BE2C (cell line): ENCODE measurements around the gene MYL12A.
"Not testable (repeated sequence)": the region's sequence is repeated elsewhere in the genome, so short reads cannot be mapped to it uniquely, and the experiment has no call there.

Experiments used
- DNase-seq: peaks from one replicate; pipeline ENCODE4 v3.0.0-alpha.2; 2020
- H3K27me3 ChIP-seq: fragments of 250-450 bp; sonication (Bioruptor Pico); 2 replicates; pipeline ENCODE4 v1.5.1; 2020; ENCODE audit warnings: mild to moderate bottlenecking
- H3K36me3 ChIP-seq: fragments of 250-450 bp; sonication (Bioruptor Pico); 2 replicates; pipeline ENCODE4 v1.5.1; 2020; ENCODE audit warnings: mild to moderate bottlenecking
- H3K4me1 ChIP-seq: fragments of 250-450 bp; sonication (Bioruptor Pico); 2 replicates; pipeline ENCODE4 v1.5.1; 2020
- H3K4me3 ChIP-seq: 2 replicates; pipeline ENCODE4 v1.5.1; 2011; ENCODE audit warnings: low read depth, low read length
- H3K9me3 ChIP-seq: fragments of 250-450 bp; sonication (Bioruptor Pico); 2 replicates; pipeline ENCODE4 v1.5.1; 2020
- CTCF ChIP-seq: IDR thresholded peaks from 2 replicates; pipeline ENCODE4 v1.5.1; 2012; ENCODE audit warnings: mild to moderate bottlenecking, low read depth, low read length

MYL12A gene

GRCh38 chr18:3217948-3218647 lies 29.5 kb upstream of the MYL12A start:
- no peaks in the 10 kb centered on the region for H3K36me3 ChIP-seq
- DNase-seq: no peak
- no peaks in the 10 kb centered on the region for H3K9me3 ChIP-seq

GRCh38 chr18:3218819-3219218 lies 28.8 kb upstream of the MYL12A start:
- H3K27me3 ChIP-seq: no peaks in the 10 kb centered on the region
- TF ChIP-seq CTCF: no peak
- no peaks in the 10 kb centered on the region for H3K4me1 ChIP-seq
- no peaks in the 10 kb centered on the region for H3K9me3 ChIP-seq
- no peak overlapping the region for H3K4me3 ChIP-seq
- H3K36me3 ChIP-seq: no peaks in the 10 kb centered on the region
- no peak for DNase-seq

More at GRCh38 chr18:3217948-3218647, 29.5 kb upstream of the MYL12A start:
- Histone ChIP-seq H3K4me1 (no peaks in the 10 kb centered on the region), H3K4me3 (no peak overlapping the region), H3K27me3 (no peaks in the 10 kb centered on the region)
- no peak for TF ChIP-seq CTCF

- no peak for TF ChIP-seq CTCF
These were observed 28.4 kb upstream of the MYL12A start for GRCh38 chr18:3219241-3219630.

GRCh38 chr18:3219631-3220335 lies 27.8 kb upstream of the MYL12A start, which contains the start of gene MYOM1:
MYOM1 (minus strand) TSS chr18:3219968; CDS start chr18:3215223, 4,745 bp downstream.
- no peaks in the 10 kb centered on the region for H3K36me3 ChIP-seq
- no peak for DNase-seq
- no peaks in the 10 kb centered on the region for H3K4me1 ChIP-seq
- H3K4me3 ChIP-seq: no peak within 1 kb of the TSS
- H3K9me3 ChIP-seq: no peaks in the 10 kb centered on the region
- H3K27me3 ChIP-seq: no peaks in the 10 kb centered on the region
- no peak for TF ChIP-seq CTCF

More at GRCh38 chr18:3219241-3219630, 28.4 kb upstream of the MYL12A start:
- H3K36me3 ChIP-seq: no peaks in the 10 kb centered on the region
- no peaks in the 10 kb centered on the region for H3K27me3 ChIP-seq
- no peaks in the 10 kb centered on the region for H3K4me1 ChIP-seq
- no peak for DNase-seq
- no peak overlapping the region for H3K4me3 ChIP-seq
- H3K9me3 ChIP-seq: no peaks in the 10 kb centered on the region

GRCh38 chr18:3220868-3221267 lies 26.7 kb upstream of the MYL12A start:
- DNase-seq, H3K9me3 ChIP-seq, H3K4me3 ChIP-seq, H3K4me1 ChIP-seq, H3K36me3 ChIP-seq, H3K27me3 ChIP-seq: not testable (repeated sequence)

GRCh38 chr18:3221496-3221895 lies 26.1 kb upstream of the MYL12A start:
- no peak for DNase-seq
- Histone ChIP-seq H3K4me3 (no peak overlapping the region), H3K27me3 (no peaks in the 10 kb centered on the region), H3K4me1 (no peaks in the 10 kb centered on the region), H3K36me3 (no peaks in the 10 kb centered on the region), H3K9me3 (no peaks in the 10 kb centered on the region)
- no peak for TF ChIP-seq CTCF
